Endodermal cell (in vitro differentiated cells): ENCODE data around the gene CHCHD5. TPM values are rescaled to one million over a fixed set of nuclear protein-coding genes. Genes with fewer than 3 reads are reported as not detected.

Experiments
- DNase-seq: peaks from one replicate; pipeline ENCODE4 v3.0.0-alpha.2; 2017
- H3K27ac ChIP-seq: 2 replicates; pipeline ENCODE4 v1.5.1; 2013; ENCODE audit warnings: mild to moderate bottlenecking, low read depth, low read length, moderate library complexity
- H3K27me3 ChIP-seq: 2 replicates; pipeline ENCODE4 v1.6.1; 2013; ENCODE audit warnings: mild to moderate bottlenecking, low read length, moderate library complexity; ENCODE audit not compliant: insufficient read depth, control insufficient read depth, poor library complexity, severe bottlenecking
- H3K36me3 ChIP-seq: 2 replicates; pipeline ENCODE4 v1.7.0; 2013; ENCODE audit warnings: mild to moderate bottlenecking, low read length, moderate library complexity; ENCODE audit not compliant: control insufficient read depth, insufficient read depth
- H3K4me1 ChIP-seq: one replicate; pipeline ENCODE4 v1.7.0; 2013; ENCODE audit warnings: low read length; ENCODE audit not compliant: control insufficient read depth, insufficient read depth
- H3K4me3 ChIP-seq: 2 replicates; pipeline ENCODE4 v1.5.1; 2013; ENCODE audit warnings: mild to moderate bottlenecking, low read length, moderate library complexity
- H3K9ac ChIP-seq: 2 replicates; pipeline ENCODE4 v1.6.1; 2013; ENCODE audit warnings: mild to moderate bottlenecking, low read length, moderate library complexity; ENCODE audit not compliant: poor library complexity, severe bottlenecking; ENCODE audit errors: extremely low read depth
- H3K9me3 ChIP-seq: 2 replicates; pipeline ENCODE4 v1.6.1; 2013; ENCODE audit warnings: mild to moderate bottlenecking, low read length, moderate library complexity; ENCODE audit not compliant: control insufficient read depth
- H3K27ac Mint-ChIP-seq: 2 replicates; pipeline ENCODE4 v1.8.0; 2020; ENCODE audit warnings: mixed read lengths
- H3K27me3 Mint-ChIP-seq: 2 replicates; pipeline ENCODE4 v1.8.0; 2021; ENCODE audit warnings: mild to moderate bottlenecking, mixed read lengths; ENCODE audit not compliant: insufficient read depth
- H3K36me3 Mint-ChIP-seq: 2 replicates; pipeline ENCODE4 v1.8.0; 2020; ENCODE audit warnings: low read depth, mixed read lengths
- H3K4me1 Mint-ChIP-seq: 2 replicates; pipeline ENCODE4 v1.8.0; 2020; ENCODE audit warnings: mixed read lengths
- H3K4me3 Mint-ChIP-seq: 2 replicates; pipeline ENCODE4 v1.8.0; 2020; ENCODE audit warnings: mild to moderate bottlenecking, moderate library complexity, mixed read lengths
- H3K9me3 Mint-ChIP-seq: 2 replicates; pipeline ENCODE4 v1.8.0; 2020; ENCODE audit warnings: mild to moderate bottlenecking, mixed read lengths
- WGBS, 2 experiments: methylation state at CpG; one replicate each; pipeline versions ENCODE4 v1.1.5 to v1.1.7; 2013; ENCODE audit warnings: missing lambda C conversion rate in 2 of 2, mixed read lengths in 1 of 2; ENCODE audit not compliant: insufficient coverage in 1 of 2, insufficient read length in 1 of 2; 5-methylcytosine and 5-hydroxymethylcytosine counted together
- total RNA-seq, 2 donors: library from RNA; stranded (reverse); fragmentation: NEBNext Ultra II Directional in 1 of 2; extraction: Animal tissue kit (Norgen Biotek cat#: 25700) in 1 of 2; gene quantifications; 2 replicates in 1 of 2; 3 replicates in 1 of 2; pipeline ENCODE4 v1.2.1, GENCODE V29; 2021
- TF ChIP-seq, protein P1 (sequence below): fragments of 200-600 bp; sonication (generic); conservative IDR thresholded peaks from 2 replicates; pipeline ENCODE4 v1.5.0; 2021; ENCODE audit warnings: antibody characterized with exemption, mild to moderate bottlenecking

The CHCHD5 gene
- total RNA-seq, 2 donors from 2014 or later, result 39.1 to 48.2 TPM

DNA sequence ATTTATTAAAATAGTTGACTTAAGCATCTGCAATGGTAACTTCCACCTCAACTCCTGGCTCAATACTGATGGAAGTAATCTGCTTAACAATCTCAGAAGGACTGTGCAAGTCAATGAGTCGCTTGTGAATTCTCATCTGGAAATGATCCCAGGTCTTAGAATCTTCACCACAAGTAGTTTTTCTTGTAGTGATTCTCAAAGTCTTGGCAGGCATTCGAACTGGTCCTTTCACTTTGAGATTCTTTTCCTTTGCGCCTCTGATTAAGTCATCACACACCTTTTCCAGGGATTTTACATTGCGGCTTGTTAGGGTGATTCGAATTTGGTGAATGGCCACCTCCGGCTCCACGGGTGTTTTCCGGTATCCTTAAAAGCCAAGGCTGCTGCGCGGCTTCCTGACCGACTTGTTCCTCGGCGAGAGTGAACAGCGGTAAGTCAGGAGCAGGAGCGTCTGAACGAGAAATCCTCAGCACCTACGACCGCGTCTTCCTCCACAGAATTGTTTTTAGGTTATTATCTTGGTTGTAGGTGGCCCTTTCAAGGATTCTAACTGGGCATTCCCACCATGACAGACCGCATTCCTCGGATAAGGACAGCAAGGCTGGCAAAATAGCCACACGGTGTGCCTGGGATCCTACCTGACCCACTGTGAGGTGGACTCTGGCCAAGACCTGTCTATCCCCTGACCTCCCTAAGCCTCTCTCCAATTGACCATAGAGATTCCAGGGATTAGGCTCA is 37.5 kb downstream of the CHCHD5 start:
- H3K9ac ChIP-seq, result no peak overlapping the region
- H3K27me3 Mint-ChIP-seq, result no peaks in the 10 kb centered on the region

DNA sequence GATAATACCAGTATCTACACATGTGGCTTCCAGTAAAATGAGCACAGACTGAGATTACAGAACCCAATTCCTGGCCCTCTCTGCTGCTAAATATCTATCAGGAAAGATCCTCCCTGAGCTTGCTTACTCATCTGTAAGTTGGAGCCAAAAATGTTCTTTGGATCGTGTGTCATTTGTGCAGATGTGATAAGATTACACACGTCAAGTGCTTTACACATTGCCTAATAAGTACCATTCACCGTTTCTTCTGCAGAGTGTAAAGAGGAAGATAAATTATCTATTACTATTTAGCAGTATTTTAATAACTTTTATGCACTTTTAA is 38.1 kb downstream of the CHCHD5 start:
- no peak overlapping the region for H3K4me3 ChIP-seq
- no peaks in the 10 kb centered on the region for H3K9me3 ChIP-seq
- Mint-ChIP-seq H3K9me3 (no peaks in the 10 kb centered on the region), H3K36me3 (no peaks in the 10 kb centered on the region), H3K4me3 (no peak overlapping the region), H3K4me1 (peaks cover 13% of the 10 kb centered on the region), H3K27ac (peak overlapping the region; percentile 69), H3K27me3 (no peaks in the 10 kb centered on the region)
- WGBS, 2 experiments, result 93 to 100% methylated on average over 1 to 2 of the region's 3 CpGs
- H3K36me3 ChIP-seq, result no peaks in the 10 kb centered on the region
- H3K4me1 ChIP-seq, result peaks cover 3% of the 10 kb centered on the region
- TF ChIP-seq, protein P1, sequence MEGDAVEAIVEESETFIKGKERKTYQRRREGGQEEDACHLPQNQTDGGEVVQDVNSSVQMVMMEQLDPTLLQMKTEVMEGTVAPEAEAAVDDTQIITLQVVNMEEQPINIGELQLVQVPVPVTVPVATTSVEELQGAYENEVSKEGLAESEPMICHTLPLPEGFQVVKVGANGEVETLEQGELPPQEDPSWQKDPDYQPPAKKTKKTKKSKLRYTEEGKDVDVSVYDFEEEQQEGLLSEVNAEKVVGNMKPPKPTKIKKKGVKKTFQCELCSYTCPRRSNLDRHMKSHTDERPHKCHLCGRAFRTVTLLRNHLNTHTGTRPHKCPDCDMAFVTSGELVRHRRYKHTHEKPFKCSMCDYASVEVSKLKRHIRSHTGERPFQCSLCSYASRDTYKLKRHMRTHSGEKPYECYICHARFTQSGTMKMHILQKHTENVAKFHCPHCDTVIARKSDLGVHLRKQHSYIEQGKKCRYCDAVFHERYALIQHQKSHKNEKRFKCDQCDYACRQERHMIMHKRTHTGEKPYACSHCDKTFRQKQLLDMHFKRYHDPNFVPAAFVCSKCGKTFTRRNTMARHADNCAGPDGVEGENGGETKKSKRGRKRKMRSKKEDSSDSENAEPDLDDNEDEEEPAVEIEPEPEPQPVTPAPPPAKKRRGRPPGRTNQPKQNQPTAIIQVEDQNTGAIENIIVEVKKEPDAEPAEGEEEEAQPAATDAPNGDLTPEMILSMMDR, result no peak
- no peak overlapping the region for H3K9ac ChIP-seq
- DNase-seq, result no peak
- no peaks in the 10 kb centered on the region for H3K27me3 ChIP-seq
- H3K27ac ChIP-seq, result no peak overlapping the region

More for the DNA sequence above, 37.5 kb downstream of the CHCHD5 start:
- Mint-ChIP-seq H3K36me3 (no peaks in the 10 kb centered on the region), H3K27ac (peak overlapping the region; percentile 69), H3K9me3 (no peaks in the 10 kb centered on the region), H3K4me1 (peaks cover 13% of the 10 kb centered on the region), H3K4me3 (peak overlapping the region; percentile 33)
- 84 to 97% methylated on average over 12 to 22 of the region's 22 CpGs for WGBS, 2 experiments
- Histone ChIP-seq H3K27me3 (no peaks in the 10 kb centered on the region), H3K4me3 (no peak overlapping the region), H3K27ac (no peak overlapping the region), H3K4me1 (peaks cover 3% of the 10 kb centered on the region), H3K9me3 (no peaks in the 10 kb centered on the region), H3K36me3 (no peaks in the 10 kb centered on the region)
- peak; percentile 67 for DNase-seq
- TF ChIP-seq, protein P1, result no peak

DNA sequence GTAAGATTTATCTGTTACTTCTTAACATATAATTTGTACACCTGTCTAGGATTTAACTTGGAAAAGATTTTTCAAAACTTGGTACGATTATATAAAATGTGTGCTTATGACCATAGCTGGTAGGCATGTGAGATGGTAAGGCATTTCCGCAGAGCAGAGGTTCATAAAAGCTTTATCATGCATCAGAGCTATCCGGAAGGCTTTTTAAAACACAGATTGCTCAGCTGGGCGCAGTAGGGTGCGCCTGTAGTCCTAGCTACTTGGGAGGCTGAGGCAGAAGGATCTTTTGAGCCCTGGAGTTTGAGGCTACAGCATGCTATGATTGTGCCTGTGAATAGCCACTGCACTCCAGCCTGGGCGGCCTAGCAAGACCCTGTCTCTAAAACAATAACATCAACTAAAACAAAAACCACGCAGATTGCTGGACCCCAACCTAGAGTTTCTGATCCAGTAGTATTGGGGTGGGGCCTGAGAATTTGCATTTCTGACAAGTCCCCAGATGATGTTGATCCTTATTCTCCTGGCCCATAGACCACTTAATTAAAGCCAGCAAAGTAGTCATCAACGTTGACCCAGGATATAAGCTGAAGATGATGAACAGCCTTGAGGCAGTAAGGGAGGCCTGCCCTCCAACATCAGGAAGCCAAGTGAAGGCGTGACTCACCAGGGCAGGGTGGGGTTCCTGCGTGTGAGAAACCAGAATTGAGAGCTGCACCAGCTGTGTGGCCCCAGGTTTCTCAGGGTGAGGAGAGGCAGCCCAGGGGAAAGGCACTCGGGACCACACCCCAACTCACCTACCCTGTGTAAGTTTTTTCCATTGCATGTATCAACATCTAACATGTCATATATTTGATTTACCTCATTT is 39.7 kb downstream of the CHCHD5 start:
- H3K27ac Mint-ChIP-seq, result no peak overlapping the region
- H3K27ac ChIP-seq, result no peak overlapping the region

More for the DNA sequence above, 39.7 kb downstream of the CHCHD5 start:
- no peaks in the 10 kb centered on the region for H3K36me3 Mint-ChIP-seq
- H3K4me3 ChIP-seq, result no peak overlapping the region
- H3K27me3 ChIP-seq, result no peaks in the 10 kb centered on the region
- H3K9me3 ChIP-seq, result no peaks in the 10 kb centered on the region
- peaks cover 3% of the 10 kb centered on the region for H3K4me1 ChIP-seq
- H3K4me3 Mint-ChIP-seq, result no peak overlapping the region
- DNase-seq, result peak; percentile 33
- H3K9me3 Mint-ChIP-seq, result no peaks in the 10 kb centered on the region
- TF ChIP-seq, protein P1, result no peak
- H3K36me3 ChIP-seq, result no peaks in the 10 kb centered on the region
- H3K27me3 Mint-ChIP-seq, result no peaks in the 10 kb centered on the region
- 90 to 92% methylated on average over 8 to 11 of the region's 11 CpGs for WGBS, 2 experiments
- H3K4me1 Mint-ChIP-seq, result peaks cover 13% of the 10 kb centered on the region
- no peak overlapping the region for H3K9ac ChIP-seq
